Measurements from ENCODE around the gene FOXF1. TPM values are rescaled to one million over a fixed set of nuclear protein-coding genes. Genes with fewer than 3 reads are reported as not detected.

FOXF1 gene
- total and polyA plus RNA-seq, 9 of the 15 experiments (the other 6 are each of a cell fraction or from before 2014, with no cell fraction given), result 0.04 TPM; not detected in 8

DNA sequence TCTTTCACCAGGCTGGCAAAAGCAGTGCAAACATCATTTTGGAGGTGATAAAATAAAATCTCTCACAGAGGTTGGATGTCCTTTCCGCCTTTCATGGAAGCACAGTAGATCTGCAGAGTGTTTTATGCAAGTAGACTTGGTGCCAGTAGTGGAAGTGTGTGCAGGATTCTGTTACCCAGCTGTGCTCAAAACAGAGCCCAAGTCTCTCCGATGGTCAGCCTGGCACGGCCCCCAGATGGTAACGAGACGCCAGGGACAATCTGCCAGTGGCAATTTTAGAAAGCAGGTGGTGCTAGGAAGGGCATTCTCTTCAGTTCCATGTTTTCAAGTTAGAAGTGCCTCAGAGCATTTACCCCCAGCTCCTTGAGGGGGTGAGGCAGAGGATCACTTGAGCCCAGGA, 46.2 kb downstream of the FOXF1 start:
- POLR2A ChIA-PET, result no interaction called here
- peaks cover 13% of the 10 kb centered on the region for H3K79me2 ChIP-seq (ENCODE audit: control insufficient read depth, insufficient read depth, low read length)
- no peak overlapping the region for H3K4me2 ChIP-seq (ENCODE audit: insufficient read depth, low read length)
- H3K27ac ChIP-seq (ENCODE audit: extremely low read depth, low read depth, low read length), result no peak overlapping the region
- no TSS peak for BruUV-seq (replicated peaks)
- FAIRE-seq (no peak), DNase-seq (ENCODE audit: extremely low read depth in 1 of 4, low spot score in 3 of 4) (no peak), ATAC-seq (no peak)
- no peaks in the 10 kb centered on the region for H3K9me1 ChIP-seq (ENCODE audit: control insufficient read depth, insufficient read depth, low read length)
- WGBS (ENCODE audit: insufficient coverage, low coverage, missing lambda C conversion rate), result 13% methylated on average over 5 of the region's 5 CpGs
- TF ChIP-seq, protein P1, sequence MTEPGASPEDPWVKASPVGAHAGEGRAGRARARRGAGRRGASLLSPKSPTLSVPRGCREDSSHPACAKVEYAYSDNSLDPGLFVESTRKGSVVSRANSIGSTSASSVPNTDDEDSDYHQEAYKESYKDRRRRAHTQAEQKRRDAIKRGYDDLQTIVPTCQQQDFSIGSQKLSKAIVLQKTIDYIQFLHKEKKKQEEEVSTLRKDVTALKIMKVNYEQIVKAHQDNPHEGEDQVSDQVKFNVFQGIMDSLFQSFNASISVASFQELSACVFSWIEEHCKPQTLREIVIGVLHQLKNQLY (CRISPR knock-in tag; conservative IDR thresholded peaks at IDR 0.05), result no peak
- TF ChIP-seq ZNF347 (CRISPR knock-in tag; IDR thresholded peaks at IDR 0.05; ENCODE audit: low read depth) (no peak), CCAR2 (IDR thresholded peaks at IDR 0.05; ENCODE audit: low read depth, low read length) (no peak), RBM14 (IDR thresholded peaks at IDR 0.05; ENCODE audit: borderline replicate concordance, insufficient read depth, low read depth, low read length) (no peak)
- TF ChIP-seq, protein P2, sequence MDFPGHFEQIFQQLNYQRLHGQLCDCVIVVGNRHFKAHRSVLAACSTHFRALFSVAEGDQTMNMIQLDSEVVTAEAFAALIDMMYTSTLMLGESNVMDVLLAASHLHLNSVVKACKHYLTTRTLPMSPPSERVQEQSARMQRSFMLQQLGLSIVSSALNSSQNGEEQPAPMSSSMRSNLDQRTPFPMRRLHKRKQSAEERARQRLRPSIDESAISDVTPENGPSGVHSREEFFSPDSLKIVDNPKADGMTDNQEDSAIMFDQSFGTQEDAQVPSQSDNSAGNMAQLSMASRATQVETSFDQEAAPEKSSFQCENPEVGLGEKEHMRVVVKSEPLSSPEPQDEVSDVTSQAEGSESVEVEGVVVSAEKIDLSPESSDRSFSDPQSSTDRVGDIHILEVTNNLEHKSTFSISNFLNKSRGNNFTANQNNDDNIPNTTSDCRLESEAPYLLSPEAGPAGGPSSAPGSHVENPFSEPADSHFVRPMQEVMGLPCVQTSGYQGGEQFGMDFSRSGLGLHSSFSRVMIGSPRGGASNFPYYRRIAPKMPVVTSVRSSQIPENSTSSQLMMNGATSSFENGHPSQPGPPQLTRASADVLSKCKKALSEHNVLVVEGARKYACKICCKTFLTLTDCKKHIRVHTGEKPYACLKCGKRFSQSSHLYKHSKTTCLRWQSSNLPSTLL (IDR thresholded peaks at IDR 0.05), result no peak
- peaks cover 24 to 28% of the 10 kb centered on the region in 2 experiments; a peak in 4 of 5 replicates for H3K27me3 ChIP-seq (ENCODE audit: control insufficient read depth in 2 of 2, insufficient read depth in 2 of 2, low read length in 2 of 2)
- in situ Hi-C loops (cut with MboI), result loop anchor here (25.0 kb wide), 1 partner anchor 1081 kb away; no protein-coding TSS in a partner anchor
- intact Hi-C loops (cut with micrococcal nuclease), result no loop called here
- H4K20me1 ChIP-seq (replicated peaks; ENCODE audit: control insufficient read depth, insufficient read depth, low read length), result no peaks in the 10 kb centered on the region
- no peak overlapping the region for H3K4me3 ChIP-seq
- H3K4me1 ChIP-seq (replicated peaks in 1 of 2; ENCODE audit: control insufficient read depth in 2 of 2, insufficient read depth in 2 of 2, low read length in 2 of 2), result peaks cover 0 to 18% of the 10 kb centered on the region in 2 experiments; a peak in 3 of 5 replicates
- no peak overlapping the region for H3K9ac ChIP-seq (ENCODE audit: insufficient read depth in 1 of 2, low read depth in 2 of 2, low read length in 2 of 2)
- CTCF ChIA-PET (ENCODE audit: low intra/inter-chr PET ratio), result interaction anchor here (1.1 kb wide), 1 partner anchor 8 kb away, joined by 3 read pairs; no protein-coding TSS in a partner anchor
- H3K36me3 ChIP-seq (ENCODE audit: control insufficient read depth, insufficient read depth, low read length), result peaks cover 9% of the 10 kb centered on the region; the same call in 1 of the 3 replicates
- H3K9me3 ChIP-seq (replicated peaks; ENCODE audit: control insufficient read depth, insufficient read depth, low read depth, low read length), result no peaks in the 10 kb centered on the region
- H2AFZ ChIP-seq (ENCODE audit: low read depth, low read length), result no peak overlapping the region

All from K562 (cell line).